ENCODE results near the gene CCDC57.

CCDC57 gene

DNA sequence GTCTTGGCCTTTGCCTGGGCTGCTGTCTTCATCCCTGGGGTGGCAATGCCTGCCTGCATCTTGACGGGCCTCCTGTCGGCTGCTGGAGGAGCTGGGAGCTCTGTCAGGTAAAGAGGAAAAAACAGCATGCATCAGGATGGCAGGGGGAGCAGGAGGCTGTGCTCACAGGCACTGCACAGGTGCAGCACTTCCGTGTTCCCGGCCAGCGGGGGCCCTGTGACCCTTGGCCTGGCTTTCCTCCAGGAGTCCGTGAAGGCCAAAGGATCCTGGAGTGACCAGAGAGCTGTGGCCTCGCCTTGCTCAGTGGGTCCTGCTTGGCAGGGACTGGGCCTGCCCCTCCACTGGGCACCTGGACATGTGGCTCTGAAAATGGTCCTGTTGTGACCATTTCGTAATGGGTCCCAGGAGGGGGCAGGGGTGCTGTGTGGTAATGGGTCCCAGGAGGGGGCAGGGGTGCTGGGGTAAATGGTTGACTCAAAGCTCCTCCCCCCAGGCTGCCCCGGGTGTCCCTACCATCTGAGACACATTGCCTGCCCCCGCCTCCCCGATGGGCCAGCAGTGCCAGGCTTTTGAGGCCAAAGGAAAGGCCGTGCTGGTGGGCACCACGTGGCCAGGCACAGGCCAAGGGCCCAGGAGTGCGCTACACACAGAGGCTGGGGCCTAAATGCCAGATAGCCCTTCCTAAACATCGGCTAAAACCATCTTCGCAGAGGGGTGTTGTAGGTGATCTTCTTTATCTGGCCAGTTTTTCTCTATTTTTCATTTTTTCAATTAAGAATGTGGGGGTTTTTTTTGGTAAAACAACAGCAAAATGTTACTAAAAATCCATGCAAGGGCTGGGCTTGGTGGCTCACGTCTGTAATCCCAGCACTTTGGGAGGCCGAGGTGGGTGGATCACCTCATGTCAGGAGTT, 110.6 kb downstream of the CCDC57 start:
- no peak overlapping the region for H3K4me3 Mint-ChIP-seq
- DNase-seq, result peak; percentile 1
- H3K27me3 Mint-ChIP-seq, result no peaks in the 10 kb centered on the region

GRCh38 chr17:82101301-82101715, 111.3 kb downstream of the CCDC57 start:
- DNase-seq (no peak), ATAC-seq (replicated peaks) (no peak)
- H3K4me1 Mint-ChIP-seq, result peaks cover 16 to 62% of the 10 kb centered on the region in 2 donors
- no peaks in the 10 kb centered on the region for H3K27me3 Mint-ChIP-seq
- H3K4me3 Mint-ChIP-seq, result no peak overlapping the region
- H3K27ac Mint-ChIP-seq, result peak overlapping the region; percentile 67
- no peaks in the 10 kb centered on the region for H3K9me3 Mint-ChIP-seq
- H3K36me3 Mint-ChIP-seq, result peaks cover 13 to 17% of the 10 kb centered on the region in 2 donors

More for the DNA sequence above, 110.6 kb downstream of the CCDC57 start:
- no peaks in the 10 kb centered on the region for H3K9me3 Mint-ChIP-seq
- H3K4me1 Mint-ChIP-seq, result peaks cover 20 to 62% of the 10 kb centered on the region in 2 donors
- peaks cover 9 to 11% of the 10 kb centered on the region in 2 donors for H3K36me3 Mint-ChIP-seq
- no peak for ATAC-seq (replicated peaks)
- H3K27ac Mint-ChIP-seq, result no peak overlapping the region

GRCh38 chr17:82100502-82101298, 111.9 kb downstream of the CCDC57 start:
- Mint-ChIP-seq H3K36me3 (peaks cover 19 to 22% of the 10 kb centered on the region in 2 donors), H3K27me3 (no peaks in the 10 kb centered on the region), H3K4me1 (peaks cover 15 to 62% of the 10 kb centered on the region in 2 donors), H3K27ac (peak overlapping the region; percentile 67), H3K4me3 (peak overlapping the region; percentile 90 to 94), H3K9me3 (no peaks in the 10 kb centered on the region)
- DNase-seq (no peak), ATAC-seq (replicated peaks) (no peak)

DNA sequence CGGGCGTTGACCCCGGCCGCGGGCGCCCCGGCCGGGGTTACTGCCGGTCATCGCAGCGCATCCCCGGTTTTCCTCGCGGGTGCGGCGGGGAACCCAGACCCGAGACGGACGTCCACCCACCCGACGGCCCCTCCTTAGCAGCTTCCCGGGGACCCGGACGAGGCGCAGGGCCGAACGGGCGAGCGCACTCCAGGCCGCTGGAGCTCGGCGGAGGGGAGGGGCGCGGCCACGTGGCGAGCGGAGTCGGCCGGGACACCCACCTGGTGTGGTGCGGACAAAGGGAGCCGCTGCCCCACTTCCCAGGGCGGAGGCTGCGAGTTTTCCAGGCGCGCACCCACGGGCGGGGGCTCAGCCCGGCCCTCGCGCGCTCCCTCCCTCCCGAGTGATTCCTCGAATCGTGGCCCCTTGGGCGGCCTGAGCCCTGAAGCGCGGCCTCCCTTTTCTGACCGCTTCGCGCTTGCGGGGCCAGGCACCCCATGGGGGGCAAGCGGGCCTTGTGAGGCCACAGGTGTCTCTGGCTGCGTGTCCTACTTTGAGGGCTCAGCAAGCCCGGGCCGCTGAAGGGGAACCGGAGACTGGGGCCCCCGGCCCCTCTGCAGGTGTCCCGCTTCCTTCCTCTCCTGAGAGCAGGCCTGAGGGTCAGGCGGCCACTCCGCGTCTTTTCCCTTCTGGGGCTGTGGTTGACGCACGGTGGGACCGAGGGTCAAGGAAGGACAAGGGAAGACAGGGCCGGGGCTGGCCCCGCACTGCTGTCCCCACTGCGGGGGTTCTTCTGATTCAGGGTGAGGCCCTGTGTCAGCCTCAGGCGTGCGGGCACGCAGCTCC, 113.5 kb downstream of the CCDC57 start:
- ATAC-seq (replicated peaks) (peak; percentile 15 to 17), DNase-seq (peak; percentile 41)
- H3K36me3 Mint-ChIP-seq, result peaks cover 26 to 27% of the 10 kb centered on the region in 2 donors

DNA sequence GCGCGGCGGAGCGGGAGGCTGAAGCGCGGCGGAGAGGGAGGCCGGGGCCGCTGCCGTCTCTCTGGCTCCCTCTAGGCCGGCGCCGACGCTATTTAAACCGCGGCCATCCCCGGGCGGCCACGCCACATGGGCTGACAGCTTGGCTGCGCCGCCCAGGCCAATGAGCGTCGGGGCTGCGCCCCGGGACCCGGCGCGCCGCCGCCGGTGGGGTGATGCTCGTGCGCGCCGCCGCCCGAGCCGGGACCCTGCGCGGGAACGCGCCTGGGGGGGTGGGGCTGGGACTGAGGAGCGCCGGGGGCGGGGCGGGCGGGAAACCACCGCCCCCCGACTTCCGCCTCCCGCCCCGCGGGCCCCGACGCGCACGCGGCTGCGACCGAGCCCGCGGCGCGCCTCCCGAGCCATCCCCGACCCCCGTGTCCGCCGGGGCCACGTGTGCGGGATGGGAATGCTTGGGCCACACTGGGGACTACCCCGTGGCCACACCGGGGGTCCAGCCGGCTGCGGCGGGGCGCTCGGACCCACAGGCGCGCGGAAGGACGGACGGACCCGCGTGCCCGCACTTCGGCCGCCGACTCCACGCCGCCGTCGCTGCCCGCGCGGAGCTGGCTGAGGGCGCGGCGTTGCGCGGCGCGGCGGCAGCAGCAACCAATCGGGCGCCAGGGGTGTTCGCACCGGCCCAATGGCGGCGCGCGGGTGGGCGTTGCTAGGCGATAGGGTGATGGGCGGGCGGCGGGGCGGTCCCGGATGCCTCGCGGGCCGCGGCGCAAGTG, 114.3 kb downstream of the CCDC57 start, which contains the start of gene FASN:
FASN (minus strand) TSS at position 68 of the 770 bp plus-strand sequence. CDS start 1,791 bp downstream, outside the sequence.
- H3K27me3 Mint-ChIP-seq, result no peaks in the 10 kb centered on the region
- H3K4me1 Mint-ChIP-seq, result peaks cover 6 to 46% of the 10 kb centered on the region in 2 donors
- H3K4me3 Mint-ChIP-seq, result peak within 1 kb of the TSS; percentile 86 to 94
- H3K9me3 Mint-ChIP-seq, result no peaks in the 10 kb centered on the region
- DNase-seq (peak; percentile 94), ATAC-seq (replicated peaks) (peak; percentile 84 to 86)
- peak within 1 kb of the TSS; percentile 87 for H3K27ac Mint-ChIP-seq
- H3K36me3 Mint-ChIP-seq, result peaks cover 28 to 29% of the 10 kb centered on the region in 2 donors

More for the DNA sequence above, 113.5 kb downstream of the CCDC57 start:
- Mint-ChIP-seq H3K4me1 (peaks cover 6 to 49% of the 10 kb centered on the region in 2 donors), H3K27me3 (no peaks in the 10 kb centered on the region), H3K4me3 (peak overlapping the region; percentile 90 to 94), H3K27ac (peak overlapping the region; percentile 98), H3K9me3 (no peaks in the 10 kb centered on the region)

DNA sequence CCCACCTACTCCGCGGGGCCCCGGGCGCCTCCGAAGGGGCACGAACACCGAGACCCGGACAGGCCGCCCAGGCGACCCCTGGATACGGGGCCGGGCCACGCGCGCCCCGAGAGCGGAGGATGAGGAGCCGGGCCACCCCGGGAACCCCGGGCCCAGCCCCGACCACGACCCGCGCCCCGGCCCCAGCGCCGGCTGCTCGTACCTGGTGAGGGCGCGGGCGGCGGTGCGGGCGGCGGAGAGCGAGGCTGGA, 114.8 kb downstream of the CCDC57 start:
- Mint-ChIP-seq H3K27me3 (no peaks in the 10 kb centered on the region), H3K4me1 (peaks cover 9 to 44% of the 10 kb centered on the region in 2 donors), H3K27ac (peak overlapping the region; percentile 87), H3K9me3 (no peaks in the 10 kb centered on the region), H3K36me3 (peaks cover 28 to 31% of the 10 kb centered on the region in 2 donors), H3K4me3 (peak overlapping the region; percentile 86)
- ATAC-seq (replicated peaks), result peak in 1 of 2 donors; percentile 6
- DNase-seq, result no peak

GRCh38 chr17:82097184-82097918, 115.3 kb downstream of the CCDC57 start:
- Mint-ChIP-seq H3K27me3 (no peaks in the 10 kb centered on the region), H3K27ac (peak overlapping the region; percentile 87), H3K4me3 (peak overlapping the region; percentile 86 to 87), H3K4me1 (peaks cover 9 to 44% of the 10 kb centered on the region in 2 donors), H3K36me3 (peaks cover 28 to 31% of the 10 kb centered on the region in 2 donors), H3K9me3 (no peaks in the 10 kb centered on the region)
- ATAC-seq (replicated peaks), result peak; percentile 1 to 2
- peak; percentile 39 for DNase-seq

DNA sequence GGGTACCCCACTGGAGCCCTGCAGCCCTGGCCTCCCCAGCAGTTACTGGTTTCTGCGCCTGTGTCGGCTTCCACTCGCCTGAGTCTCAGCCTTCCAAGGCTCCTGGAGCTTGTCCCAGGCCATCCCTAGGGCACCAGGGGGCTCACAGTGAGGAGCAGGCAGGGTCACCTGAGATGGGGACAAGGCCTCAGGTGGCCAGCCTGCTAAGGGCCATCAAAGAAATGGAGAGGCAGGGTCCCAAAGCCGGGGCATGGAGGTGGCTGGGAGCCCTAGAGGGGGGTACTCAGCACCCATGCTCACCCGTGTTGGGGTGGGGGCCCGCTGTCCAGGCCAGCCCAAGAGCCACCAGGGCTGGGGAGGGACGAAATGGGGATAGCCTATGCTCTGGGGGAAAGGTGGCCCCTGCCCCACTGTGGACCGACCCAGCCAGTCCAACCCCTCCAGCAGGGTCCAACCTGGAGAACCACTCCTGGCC, 115.9 kb downstream of the CCDC57 start:
- Mint-ChIP-seq H3K36me3 (peaks cover 33% of the 10 kb centered on the region in 2 donors), H3K4me1 (peaks cover 9 to 42% of the 10 kb centered on the region in 2 donors), H3K27ac (peak overlapping the region; percentile 87), H3K27me3 (no peaks in the 10 kb centered on the region), H3K4me3 (peak overlapping the region; percentile 78 to 87), H3K9me3 (no peaks in the 10 kb centered on the region)
- no peak for ATAC-seq (replicated peaks)
- no peak for DNase-seq

DNA sequence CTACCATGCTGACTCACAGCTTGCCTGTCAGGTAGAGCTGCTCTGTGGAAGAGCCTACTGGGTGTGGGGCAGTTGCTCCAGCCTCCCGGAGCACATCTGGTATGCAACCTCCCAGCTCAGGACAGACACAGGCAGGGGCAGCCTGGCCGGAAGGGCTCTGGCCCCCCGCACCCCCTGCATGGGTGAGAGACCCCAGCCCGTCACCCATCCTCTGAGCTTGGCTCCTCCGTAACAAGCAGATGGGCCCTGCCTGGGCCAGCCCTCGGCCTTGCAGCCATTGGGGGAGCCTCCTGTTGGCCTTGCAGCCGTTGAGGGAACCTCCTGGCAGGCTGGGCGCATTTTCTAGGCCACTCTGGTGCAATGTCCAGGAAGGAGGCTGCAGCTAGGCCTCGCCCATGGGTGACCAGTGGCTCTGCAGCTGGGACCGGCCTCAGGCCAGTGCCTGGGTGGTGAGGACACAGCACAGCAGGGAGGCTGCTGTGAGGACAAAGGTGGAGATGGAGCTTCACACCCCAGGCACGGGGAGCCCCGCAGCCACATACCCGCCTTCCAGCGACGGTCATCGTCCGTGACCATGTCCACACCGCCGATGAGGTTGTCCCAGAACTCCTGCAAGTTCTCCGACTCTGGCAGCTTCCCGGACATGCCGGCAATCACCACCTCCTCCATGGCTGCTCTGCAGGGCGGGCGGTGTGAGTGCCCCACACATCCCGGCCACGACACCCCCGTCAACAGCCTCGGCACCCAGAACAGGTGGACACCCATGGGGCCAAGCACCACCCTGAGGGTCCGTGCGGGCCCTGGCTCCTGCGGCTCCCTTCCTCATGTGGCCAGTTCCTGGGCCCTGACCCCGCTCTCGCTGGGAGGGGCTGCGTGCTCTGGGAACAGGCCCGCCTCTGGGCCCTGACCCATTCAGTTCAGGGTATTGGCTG, 116.6 kb downstream of the CCDC57 start:
- ATAC-seq (replicated peaks) (no peak), DNase-seq (no peak)
- peak overlapping the region; percentile 80 to 87 for H3K4me3 Mint-ChIP-seq
- H3K9me3 Mint-ChIP-seq, result no peaks in the 10 kb centered on the region
- peaks cover 32 to 34% of the 10 kb centered on the region in 2 donors for H3K36me3 Mint-ChIP-seq
- peaks cover 9 to 38% of the 10 kb centered on the region in 2 donors for H3K4me1 Mint-ChIP-seq
- H3K27me3 Mint-ChIP-seq, result no peaks in the 10 kb centered on the region
- peak overlapping the region; percentile 59 for H3K27ac Mint-ChIP-seq

DNA sequence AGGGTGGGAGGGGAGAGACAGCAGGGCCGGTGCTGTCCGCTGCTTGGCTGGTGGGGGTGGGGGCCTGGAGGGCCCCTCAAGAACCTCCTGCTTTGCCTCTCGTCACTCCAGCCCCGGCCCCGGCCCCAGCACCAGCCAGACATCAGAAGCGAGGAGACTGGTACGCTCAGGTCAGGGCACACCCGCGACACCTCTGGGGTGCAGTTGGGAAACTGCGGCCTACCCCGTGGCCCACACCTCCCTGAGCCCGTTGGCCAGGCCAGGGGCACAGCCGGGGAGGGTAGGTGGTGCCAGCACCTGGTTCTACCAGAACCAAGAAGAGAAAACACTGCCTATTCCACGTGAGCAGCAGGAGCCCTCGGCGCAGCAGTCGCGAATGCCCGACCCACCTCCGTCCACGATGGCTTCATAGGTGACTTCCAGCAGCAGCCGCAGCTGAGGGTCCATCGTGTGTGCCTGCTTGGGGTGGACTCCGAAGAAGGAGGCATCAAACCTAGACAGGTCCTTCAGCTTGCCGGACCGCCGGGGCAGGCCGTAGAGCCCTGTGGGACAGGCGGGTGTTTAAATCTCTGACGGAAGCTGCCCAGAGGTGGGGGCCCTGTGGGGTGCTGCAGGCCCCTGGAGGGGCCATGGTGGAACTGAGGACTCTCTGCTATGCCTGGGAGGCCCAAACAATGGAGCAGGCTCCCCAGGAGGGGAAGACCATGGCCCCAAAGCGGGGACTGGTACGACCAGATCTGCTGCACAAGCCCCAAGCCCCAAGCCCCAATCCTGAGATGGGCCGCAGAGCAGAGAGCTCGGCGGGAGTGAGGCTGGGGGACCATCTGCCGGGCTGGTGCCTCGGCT, 117.5 kb downstream of the CCDC57 start:
- Mint-ChIP-seq H3K36me3 (peaks cover 31 to 33% of the 10 kb centered on the region in 2 donors), H3K27ac (peak overlapping the region; percentile 31), H3K9me3 (no peaks in the 10 kb centered on the region), H3K27me3 (no peaks in the 10 kb centered on the region), H3K4me1 (peaks cover 7 to 29% of the 10 kb centered on the region in 2 donors), H3K4me3 (peak overlapping the region; percentile 73 to 80)
- DNase-seq (no peak), ATAC-seq (replicated peaks) (no peak)

Measured in stimulated activated naive B cell treated with anti-CD40 and anti-IgM and Interleukin-4, amounts not matched to agents 10 μg/mL and 1 μg/mL and 100 μg/mL, for 72 hours (primary cell).